HepG2 (cell line): ENCODE measurements around the gene SPAG5. TPM values are rescaled to one million over a fixed set of nuclear protein-coding genes. Genes with fewer than 3 reads are reported as not detected.

Experiments
- KMT2A ChIP-seq: sonication (generic); formaldehyde crosslinking; IDR thresholded peaks from 2 replicates; pipeline ENCODE4 v1.4.0; 2020; ENCODE audit warnings: missing genetic modification reagents
- KMT2B ChIP-seq: IDR thresholded peaks from 2 replicates; pipeline ENCODE4 v1.6.1; 2016; ENCODE audit warnings: missing genetic modification reagents, missing compliant biosample characterization
- MAZ ChIP-seq, 2 experiments: sonication (generic) in 1 of 2; formaldehyde crosslinking in 1 of 2; IDR thresholded peaks; 2 replicates each; pipeline versions ENCODE4 v1.5.0 to v1.6.1; 2012 to 2020; ENCODE audit warnings: low read depth in 2 of 2, mild to moderate bottlenecking in 2 of 2, borderline replicate concordance in 1 of 2, improper control_type of control experiment in 1 of 2, low read length in 1 of 2, missing genetic modification reagents in 1 of 2, moderate library complexity in 1 of 2
- MXD4 ChIP-seq: IDR thresholded peaks from 2 replicates; pipeline ENCODE4 v1.6.1; 2016; ENCODE audit warnings: mild to moderate bottlenecking, missing biosample characterization, missing genetic modification reagents
- PHF5A ChIP-seq: IDR thresholded peaks from one replicate; pipeline ENCODE4 v1.6.1; 2018; ENCODE audit warnings: low read depth, missing genetic modification reagents; ENCODE audit not compliant: unreplicated experiment
- REST ChIP-seq, 2 experiments: IDR thresholded peaks; 2 replicates each; pipeline ENCODE4 v1.6.1; 2011 to 2012; ENCODE audit warnings: low read length in 2 of 2, borderline replicate concordance in 1 of 2, low read depth in 1 of 2, mild to moderate bottlenecking in 1 of 2, moderate library complexity in 1 of 2
- RFXAP ChIP-seq: sonication (generic); formaldehyde crosslinking; IDR thresholded peaks from 2 replicates; pipeline ENCODE4 v1.4.0; 2020; ENCODE audit warnings: missing genetic modification reagents, borderline replicate concordance
- RORA ChIP-seq: sonication (generic); formaldehyde crosslinking; IDR thresholded peaks from 2 replicates; pipeline ENCODE4 v1.5.0; 2020; ENCODE audit warnings: mild to moderate bottlenecking, missing genetic modification reagents, moderate library complexity
- SATB2 ChIP-seq: sonication (generic); formaldehyde crosslinking; IDR thresholded peaks from 2 replicates; pipeline ENCODE4 v1.5.0; 2020; ENCODE audit warnings: missing genetic modification reagents
- STAG1 ChIP-seq: sonication (generic); formaldehyde crosslinking; IDR thresholded peaks from 2 replicates; pipeline ENCODE4 v1.4.0; 2020; ENCODE audit warnings: missing genetic modification reagents
- TCF7 ChIP-seq: sonication (generic); IDR thresholded peaks from 2 replicates; pipeline ENCODE4 v1.6.1; 2016; ENCODE audit warnings: antibody characterized with exemption, low read depth
- THRA ChIP-seq: sonication (generic); formaldehyde crosslinking; IDR thresholded peaks from 2 replicates; pipeline ENCODE4 v1.4.0; 2020; ENCODE audit warnings: missing genetic modification reagents, borderline replicate concordance
- ZBTB21 ChIP-seq: sonication (generic); formaldehyde crosslinking; IDR thresholded peaks from 2 replicates; pipeline ENCODE4 v1.4.0; 2020; ENCODE audit warnings: missing genetic modification reagents
- ZFP90 ChIP-seq: sonication (generic); formaldehyde crosslinking; IDR thresholded peaks from 2 replicates; pipeline ENCODE4 v1.8.0; 2022; ENCODE audit warnings: missing genetic modification reagents, mild to moderate bottlenecking, inconsistent platforms, borderline replicate concordance
- ZNF230 ChIP-seq: sonication (generic); formaldehyde crosslinking; IDR thresholded peaks from 2 replicates; pipeline ENCODE4 v1.4.0; 2020; ENCODE audit warnings: mild to moderate bottlenecking, missing genetic modification reagents
- ZNF24 ChIP-seq: fragments of 450-650 bp; IDR thresholded peaks from 2 replicates; pipeline ENCODE4 v1.6.1; 2017; ENCODE audit warnings: antibody characterized with exemption, mild to moderate bottlenecking
- ZNF331 ChIP-seq: sonication (generic); formaldehyde crosslinking; IDR thresholded peaks from 2 replicates; pipeline ENCODE4 v1.4.0; 2020; ENCODE audit warnings: missing genetic modification reagents
- ZNF383 ChIP-seq: sonication (generic); formaldehyde crosslinking; IDR thresholded peaks from 2 replicates; pipeline ENCODE4 v1.4.0; 2020; ENCODE audit warnings: missing genetic modification reagents, mild to moderate bottlenecking, borderline replicate concordance
- ZNF550 ChIP-seq: sonication (generic); formaldehyde crosslinking; IDR thresholded peaks from 2 replicates; pipeline ENCODE4 v1.4.0; 2020; ENCODE audit warnings: mild to moderate bottlenecking, missing genetic modification reagents, borderline replicate concordance
- ZNF598 ChIP-seq: sonication (generic); formaldehyde crosslinking; IDR thresholded peaks from 2 replicates; pipeline ENCODE4 v1.5.1; 2020; ENCODE audit warnings: mild to moderate bottlenecking, missing genetic modification reagents, borderline replicate concordance
- ZNF614 ChIP-seq: IDR thresholded peaks from 2 replicates; pipeline ENCODE4 v1.6.1; 2018; ENCODE audit warnings: missing biosample characterization, missing genetic modification reagents, inconsistent platforms, borderline replicate concordance
- ZNF672 ChIP-seq: sonication (generic); formaldehyde crosslinking; IDR thresholded peaks from 2 replicates; pipeline ENCODE4 v1.8.1; 2022; ENCODE audit warnings: missing genetic modification reagents
- ZNF749 ChIP-seq: sonication (generic); formaldehyde crosslinking; IDR thresholded peaks from 2 replicates; pipeline ENCODE4 v1.8.0; 2022; ENCODE audit warnings: mild to moderate bottlenecking, missing genetic modification reagents, moderate library complexity, borderline replicate concordance
- ZNF775 ChIP-seq: sonication (generic); formaldehyde crosslinking; IDR thresholded peaks from 2 replicates; pipeline ENCODE4 v1.4.0; 2020; ENCODE audit warnings: missing genetic modification reagents, mild to moderate bottlenecking, moderate library complexity, borderline replicate concordance
- ZNF879 ChIP-seq: sonication (generic); formaldehyde crosslinking; IDR thresholded peaks from 2 replicates; pipeline ENCODE4 v1.8.1; 2023; ENCODE audit warnings: missing genetic modification reagents
- ZZZ3 ChIP-seq: sonication (generic); formaldehyde crosslinking; IDR thresholded peaks from 2 replicates; pipeline ENCODE4 v1.4.0; 2020; ENCODE audit warnings: missing genetic modification reagents, mild to moderate bottlenecking, borderline replicate concordance
- polyA plus RNA-seq, 8 experiments: library from polyadenylated mRNA; depleted of rRNA in 3 of 8; stranded (reverse) in 7 of 8; unstranded in 1 of 8; fragments of >200 nt; fragmentation: Illumina TruSeq in 4 of 8; extraction: Trizol in 4 of 8; gene quantifications; 2 replicates each; pipeline versions ENCODE4 v1.2.1 to v1.2.3, GENCODE V29; 2011 to 2016; ENCODE audit warnings: low read depth in 4 of 8, missing spikeins in 1 of 8, mixed read lengths in 1 of 8; ENCODE audit not compliant: insufficient read depth in 1 of 8
- total RNA-seq, 5 experiments: library from RNA; depleted of rRNA; stranded (reverse); fragments of >200 nt; fragmentation: Illumina TruSeq; extraction: Trizol; gene quantifications; 2 replicates each; pipeline ENCODE4 v1.2.3, GENCODE V29; 2016; ENCODE audit warnings: low read depth in 1 of 5

SPAG5 gene
- total and polyA plus RNA-seq, 2 of the 13 experiments (the other 11 are each of a cell fraction or from before 2014, with no cell fraction given) = 41.4 to 98.0 TPM

DNA sequence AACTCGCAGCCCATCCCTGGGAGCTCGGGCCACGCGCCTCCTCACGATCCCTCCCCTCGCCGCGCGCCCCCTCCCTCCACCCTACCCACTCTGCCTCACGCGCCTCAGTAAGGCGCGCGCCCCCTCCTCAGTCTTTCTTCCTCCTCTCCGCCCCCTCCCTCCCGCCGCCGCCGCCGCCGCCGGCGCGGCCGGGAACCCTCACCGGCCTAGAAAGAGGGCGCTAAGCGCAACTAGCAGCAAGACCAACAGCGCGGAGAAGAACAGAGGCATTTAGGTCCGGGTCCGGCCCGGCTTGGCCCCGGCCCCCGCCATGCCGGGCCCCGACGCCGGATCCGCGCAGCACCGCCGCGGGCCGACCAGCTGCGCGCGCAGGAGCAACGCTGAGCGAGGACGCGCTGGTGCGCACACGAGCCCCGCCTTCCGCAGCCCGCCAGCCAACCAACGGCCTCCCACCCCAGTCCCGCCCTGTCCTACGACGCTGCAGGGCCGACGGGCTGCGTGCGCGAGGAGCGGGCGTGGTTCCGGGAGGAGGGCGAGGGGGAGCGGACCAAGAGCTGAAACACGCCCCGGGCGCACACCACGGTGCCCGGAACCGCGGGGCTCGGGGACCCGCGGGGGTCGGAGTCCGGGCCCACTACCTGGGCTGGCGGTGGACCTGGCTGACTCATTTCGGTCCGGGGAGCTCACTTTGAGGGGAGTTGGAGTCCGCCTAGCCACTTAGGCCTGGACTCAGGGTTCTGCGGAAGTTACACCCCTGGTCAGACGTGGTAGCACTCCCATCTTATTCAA, 46.2 kb upstream of the SPAG5 start, which contains the start of gene BLTP2 (continued):
- no peak for TF ChIP-seq ZNF775
- peak; percentile 48; the same call in 1 of the 2 replicates for TF ChIP-seq THRA (CRISPR knock-in tag)
- TF ChIP-seq ZBTB21 (CRISPR knock-in tag) = no peak
- no peak for TF ChIP-seq ZNF672
- peak; percentile 30 for TF ChIP-seq PHF5A
- peak; percentile 63 for TF ChIP-seq ZZZ3
- TF ChIP-seq ZFP90 (CRISPR knock-in tag) = no peak
- TF ChIP-seq ZNF879 (CRISPR knock-in tag) = no peak
- TF ChIP-seq SATB2 (CRISPR knock-in tag) = no peak
- peak; percentile 73; the same call in 1 of the 2 replicates for TF ChIP-seq ZNF598 (CRISPR knock-in tag)
- TF ChIP-seq MAZ (IDR thresholded peaks at IDR 0.05; ENCODE audit: borderline replicate concordance, low read depth, low read length) = peak; percentile 68; the same call in 1 of the 2 replicates
- peak; percentile 96 for TF ChIP-seq MAZ (CRISPR knock-in tag; IDR thresholded peaks at IDR 0.05; ENCODE audit: low read depth)
- TF ChIP-seq REST (IDR thresholded peaks at IDR 0.05; ENCODE audit: borderline replicate concordance in 1 of 2, low read depth in 1 of 2, low read length in 2 of 2) = peak in 1 of 2 experiments; percentile 25; a peak in 1 of 4 replicates
- TF ChIP-seq STAG1 = no peak
- TF ChIP-seq ZNF230 (CRISPR knock-in tag) = peak; percentile 90; the same call in 1 of the 2 replicates
- TF ChIP-seq RORA (CRISPR knock-in tag) = no peak
- no peak for TF ChIP-seq RFXAP (CRISPR knock-in tag)
- TF ChIP-seq ZNF383 (CRISPR knock-in tag) = no peak
- TF ChIP-seq ZNF550 (CRISPR knock-in tag) = no peak
- TF ChIP-seq ZNF24 = no peak
- peak; percentile 85 for TF ChIP-seq MXD4
- TF ChIP-seq ZNF749 (CRISPR knock-in tag) = peak; percentile 52; the same call in 1 of the 2 replicates
- TF ChIP-seq TCF7 = no peak
- TF ChIP-seq ZNF614 = no peak
- TF ChIP-seq ZNF331 (CRISPR knock-in tag) = no peak; the same call in 1 of the 2 replicates
- TF ChIP-seq KMT2B = peak; percentile 77; the same call in 1 of the 2 replicates
- peak; percentile 65 for TF ChIP-seq KMT2A (CRISPR knock-in tag)
